A549 treated with Mapracorat at 1 μM for 4 hours (cell line): ENCODE data around the gene MSH4. TPM values are rescaled to one million over a fixed set of nuclear protein-coding genes. Genes with fewer than 3 reads are reported as not detected.

Experiments
- total RNA-seq: library from RNA; stranded (reverse); fragments of 200-300 nt; extraction: Qiagen RNA extraction; gene quantifications from 5 replicates; pipeline ENCODE4 v1.2.3, GENCODE V29; 2022

Gene MSH4
- total RNA-seq: not detected in 5 replicates

GRCh38 chr1:75796376-75797272, at the start of gene MSH4:
MSH4 (plus strand) TSS chr1:75796882; CDS start chr1:75796986, 104 bp downstream.

DNA sequence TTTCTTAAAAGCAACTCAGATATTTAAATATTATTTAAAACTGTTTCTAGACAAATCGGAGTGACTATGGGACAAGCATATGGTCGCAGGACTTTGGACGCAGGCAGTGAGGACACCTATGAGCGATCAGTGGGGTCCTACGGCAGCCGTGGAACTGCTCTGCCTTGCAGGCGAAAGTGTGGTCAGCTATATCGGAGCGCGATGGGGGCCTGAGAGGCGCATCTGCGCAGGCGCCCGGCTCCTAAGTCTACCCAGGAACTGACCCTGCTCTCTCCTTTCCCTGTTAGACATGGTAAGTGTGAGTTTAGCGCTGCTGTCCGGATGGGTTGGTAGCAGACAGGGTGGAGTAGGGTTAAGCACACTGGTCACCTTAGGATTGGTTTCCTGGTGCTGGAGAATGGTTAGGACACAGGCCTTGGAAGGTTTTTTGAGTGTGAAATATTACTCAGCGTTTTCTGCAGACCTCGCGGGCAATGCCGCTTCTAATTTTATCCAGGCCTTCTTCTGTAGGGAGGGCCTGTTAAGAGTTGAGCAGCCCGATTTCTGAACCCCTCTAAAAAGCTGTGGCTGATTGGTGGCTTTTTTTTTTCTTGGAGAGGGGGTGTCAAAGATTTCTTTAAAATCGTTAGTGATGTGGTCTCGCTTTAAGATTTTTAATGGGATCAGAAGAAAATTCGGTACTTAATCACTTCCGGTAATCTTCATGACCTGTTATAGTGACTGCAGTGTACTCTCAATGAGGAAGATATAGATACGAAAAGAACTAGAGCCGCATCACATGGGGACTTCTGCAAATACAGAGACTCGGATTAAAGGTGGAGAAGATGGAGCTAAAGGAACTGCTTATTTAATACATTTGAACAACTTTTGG, 10.5 kb upstream of the MSH4 start, which contains the start of gene RABGGTB:
Gene RABGGTB, plus strand, starts transcription at position 274 of the 871 bp plus-strand sequence. Its CDS starts 16 bp downstream, at position 290.

DNA sequence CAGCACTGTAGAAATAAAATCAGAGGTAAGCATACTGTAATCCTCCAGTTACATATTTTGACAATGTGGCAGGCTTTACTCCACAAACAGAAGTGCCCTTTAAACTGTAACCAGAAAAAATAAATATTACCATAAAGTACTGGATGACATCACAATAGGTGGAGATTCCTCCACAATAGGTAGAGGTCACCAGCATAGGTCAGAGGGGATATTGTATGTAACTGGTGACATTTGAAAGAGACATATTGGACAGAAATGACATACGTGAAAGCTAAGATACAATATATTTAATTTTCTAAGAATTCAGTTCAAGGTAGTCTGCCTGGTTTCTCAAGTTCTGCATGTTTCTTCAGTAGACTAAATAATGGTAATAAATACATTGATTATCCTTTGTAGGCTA, 135.6 kb downstream of the MSH4 start, which contains the start of gene ASB17:
Gene ASB17, minus strand, starts transcription at position 101 of the 400 bp plus-strand sequence. CDS start 113 bp downstream, outside the sequence.

Other genes with a start within 250 kb of the MSH4 start
- gene SLC44A5, start 185.8 kb upstream of the MSH4 start, total RNA-seq: 0.04 to 0.06 TPM (median 0.06 TPM) in 4 of 5 replicates, not detected in the other
- 25.2 to 39.8 TPM (median 33.1 TPM) in 5 replicates for gene ACADM, start 72.2 kb upstream of the MSH4 start, total RNA-seq
- 58.5 to 85.6 TPM (median 62.3 TPM) in 5 replicates for gene RABGGTB, start 10.6 kb upstream of the MSH4 start, total RNA-seq
- gene ASB17, start 135.5 kb downstream of the MSH4 start, total RNA-seq: not detected in 5 replicates